NCI-H510A (cell line): ENCODE data around the gene CCNT1.
"Not testable (repeated sequence)": the region's sequence is repeated elsewhere in the genome, so short reads cannot be mapped to it uniquely, and the experiment has no call there.

ENCODE experiments used
- DNase-seq: peaks from one replicate; lab custom pipeline; 2025; lab: John Stamatoyannopoulos, UW

The CCNT1 gene

GRCh38 chr12:48691826-48692487, 24.6 kb downstream of the CCNT1 start:
- DNase-seq: no peak

GRCh38 chr12:48690990-48691389, 25.5 kb downstream of the CCNT1 start:
- DNase-seq: no peak

GRCh38 chr12:48690436-48690835, 26.1 kb downstream of the CCNT1 start:
- no peak for DNase-seq

- no peak for DNase-seq
Observed at GRCh38 chr12:48688836-48689235, 27.7 kb downstream of the CCNT1 start.

GRCh38 chr12:48687592-48687991, 28.9 kb downstream of the CCNT1 start:
- DNase-seq: no peak

GRCh38 chr12:48686615-48687334, 29.7 kb downstream of the CCNT1 start:
- no peak for DNase-seq

- DNase-seq: no peak
Observed at GRCh38 chr12:48686037-48686595, 30.4 kb downstream of the CCNT1 start.

GRCh38 chr12:48683534-48683933, 33.0 kb downstream of the CCNT1 start:
- DNase-seq: no peak

- DNase-seq: no peak
Observed at GRCh38 chr12:48682927-48683326, 33.6 kb downstream of the CCNT1 start.

GRCh38 chr12:48682533-48682905, 34.0 kb downstream of the CCNT1 start:
- DNase-seq: not testable (repeated sequence)

- peak; percentile 97 for DNase-seq
Observed at GRCh38 chr12:48681710-48682532, 34.6 kb downstream of the CCNT1 start, which contains the start of gene KANSL2. Gene KANSL2 (minus strand): TSS chr12:48682238. CDS start chr12:48681632, 606 bp downstream.

GRCh38 chr12:48681399-48681709, 35.2 kb downstream of the CCNT1 start:
- peak; percentile 19 for DNase-seq

- no peak for DNase-seq
Observed at GRCh38 chr12:48680861-48681260, 35.6 kb downstream of the CCNT1 start.

GRCh38 chr12:48678551-48679185, 37.8 kb downstream of the CCNT1 start:
- no peak for DNase-seq

GRCh38 chr12:48671231-48671856, 45.2 kb downstream of the CCNT1 start:
- DNase-seq: no peak

GRCh38 chr12:48668996-48669395, 47.5 kb downstream of the CCNT1 start:
- DNase-seq: no peak

- no peak for DNase-seq
Observed at GRCh38 chr12:48659863-48660262, 56.6 kb downstream of the CCNT1 start.

- DNase-seq: no peak
Observed at GRCh38 chr12:48651681-48652080, 64.8 kb downstream of the CCNT1 start.

- DNase-seq: not testable (repeated sequence)
Observed at GRCh38 chr12:48645354-48645753, 71.2 kb downstream of the CCNT1 start.

GRCh38 chr12:48643011-48643410, 73.5 kb downstream of the CCNT1 start:
- DNase-seq: no peak

GRCh38 chr12:48641752-48642555, 74.6 kb downstream of the CCNT1 start:
- DNase-seq: not testable (repeated sequence)
